Stimulated activated CD8-positive, alpha-beta memory T cell treated with anti-CD3 and anti-CD28 coated beads, Interleukin-7, amount 100 ng/mL, for 24 hours (primary cell): Measurements from ENCODE around the gene KRT20.
"Not testable (repeated sequence)": the region's sequence is repeated elsewhere in the genome, so short reads cannot be mapped to it uniquely, and the experiment has no call there.

Experiments used
- DNase-seq: peaks from one replicate; pipeline ENCODE4 v3.0.0-alpha.2; 2020; ENCODE audit warnings: low read depth

KRT20 gene, protein sequence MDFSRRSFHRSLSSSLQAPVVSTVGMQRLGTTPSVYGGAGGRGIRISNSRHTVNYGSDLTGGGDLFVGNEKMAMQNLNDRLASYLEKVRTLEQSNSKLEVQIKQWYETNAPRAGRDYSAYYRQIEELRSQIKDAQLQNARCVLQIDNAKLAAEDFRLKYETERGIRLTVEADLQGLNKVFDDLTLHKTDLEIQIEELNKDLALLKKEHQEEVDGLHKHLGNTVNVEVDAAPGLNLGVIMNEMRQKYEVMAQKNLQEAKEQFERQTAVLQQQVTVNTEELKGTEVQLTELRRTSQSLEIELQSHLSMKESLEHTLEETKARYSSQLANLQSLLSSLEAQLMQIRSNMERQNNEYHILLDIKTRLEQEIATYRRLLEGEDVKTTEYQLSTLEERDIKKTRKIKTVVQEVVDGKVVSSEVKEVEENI

DNA sequence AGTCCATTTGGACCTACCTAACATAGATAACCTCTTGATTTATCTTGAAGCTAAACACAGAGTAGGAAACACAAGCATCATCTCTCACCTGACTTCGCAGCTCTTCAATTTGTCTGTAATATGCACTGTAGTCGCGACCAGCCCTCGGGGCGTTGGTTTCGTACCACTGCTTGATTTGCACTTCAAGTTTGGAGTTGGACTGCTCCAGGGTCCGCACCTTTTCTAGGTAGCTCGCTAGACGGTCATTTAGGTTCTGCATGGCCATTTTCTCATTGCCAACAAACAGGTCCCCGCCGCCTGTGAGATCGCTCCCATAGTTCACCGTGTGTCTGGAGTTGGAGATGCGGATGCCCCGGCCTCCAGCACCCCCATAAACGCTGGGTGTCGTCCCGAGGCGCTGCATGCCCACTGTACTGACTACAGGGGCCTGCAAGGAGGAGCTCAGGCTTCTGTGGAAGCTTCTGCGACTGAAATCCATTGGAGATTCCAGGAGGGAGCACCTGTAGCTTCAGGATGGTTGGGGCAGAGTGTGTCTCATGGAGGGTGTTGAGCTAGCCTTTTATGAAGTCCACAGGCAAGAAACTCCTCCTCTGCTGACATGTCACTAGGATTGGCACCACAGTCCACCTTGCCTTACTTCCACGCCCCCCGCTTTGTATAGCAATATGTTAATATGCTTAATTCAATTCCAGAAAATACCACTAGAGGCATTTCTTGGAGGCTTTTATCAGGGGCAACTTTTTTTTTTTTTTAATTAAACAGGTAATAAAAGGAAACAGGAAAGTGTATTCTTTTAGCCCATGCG, at the start of gene KRT20:
Gene KRT20 (minus strand): TSS at position 535 of the 805 bp plus-strand sequence. CDS start 57 bp downstream, at position 478.
- DNase-seq: no peak

DNA sequence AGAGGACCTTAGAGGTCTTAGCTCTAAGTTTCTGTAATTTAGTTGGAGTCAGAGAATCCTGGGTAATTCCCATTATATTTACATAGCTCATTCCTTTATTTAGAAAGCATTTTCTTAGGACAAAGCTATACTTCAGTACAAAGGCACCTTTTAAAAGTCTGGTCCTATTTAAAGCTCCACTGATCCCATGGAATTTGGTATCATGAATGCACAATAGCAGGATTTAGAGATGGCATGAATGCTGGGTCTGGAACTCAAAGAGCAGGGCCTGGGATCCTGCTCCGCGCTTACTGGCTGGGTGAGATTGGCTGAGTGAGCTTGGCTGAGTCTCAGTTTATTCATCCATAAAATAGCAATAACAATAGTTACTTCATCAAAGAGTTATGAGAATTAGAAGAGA, 47.6 kb upstream of the KRT20 start:
- DNase-seq: no peak

GRCh38 chr17:40931311-40931710, 46.3 kb upstream of the KRT20 start:
- no peak for DNase-seq

DNA sequence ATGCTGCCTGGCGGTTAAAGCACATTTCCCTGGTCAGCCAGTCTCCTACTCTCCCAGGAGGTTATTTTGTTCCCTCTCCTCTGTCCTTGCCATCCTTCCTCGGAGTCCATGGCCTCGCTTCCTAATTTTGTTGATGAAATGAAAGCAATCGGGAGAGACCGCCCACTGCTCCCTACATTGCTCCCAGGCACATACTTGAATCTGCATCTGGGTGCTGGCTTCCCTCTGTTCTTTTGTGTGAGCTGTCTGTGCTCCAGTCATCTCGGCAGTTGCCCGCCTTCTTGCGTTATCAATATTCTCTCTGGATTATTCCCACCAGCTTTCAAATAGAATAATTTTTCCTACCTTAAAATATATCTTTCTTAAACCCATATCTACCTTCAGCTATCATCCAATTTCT, 41.3 kb upstream of the KRT20 start:
- DNase-seq: no peak

- no peak for DNase-seq
Measured at GRCh38 chr17:40922239-40922638, 37.2 kb upstream of the KRT20 start.

- DNase-seq: no peak
Measured at GRCh38 chr17:40921026-40921425, 36.0 kb upstream of the KRT20 start.

DNA sequence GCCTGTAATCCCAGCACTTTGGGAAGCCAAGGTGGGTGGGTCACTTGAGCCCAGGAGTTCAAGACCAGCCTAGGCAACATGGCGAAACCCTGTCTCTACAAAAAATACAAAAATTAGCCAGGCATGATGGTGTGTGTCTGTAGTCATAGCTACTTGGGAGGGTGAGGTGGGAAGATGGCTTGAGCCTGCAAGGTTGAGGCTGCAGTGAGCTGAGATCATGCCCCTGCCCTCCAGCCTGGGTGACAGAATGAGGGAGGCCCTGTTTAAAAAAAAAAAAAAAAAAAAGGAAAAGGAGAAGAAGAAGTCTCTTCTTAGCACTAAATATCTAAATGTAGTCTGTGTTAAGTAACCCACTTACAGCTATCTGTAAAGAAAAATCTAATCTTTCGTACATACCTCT, 32.1 kb upstream of the KRT20 start:
- DNase-seq: not testable (repeated sequence)

DNA sequence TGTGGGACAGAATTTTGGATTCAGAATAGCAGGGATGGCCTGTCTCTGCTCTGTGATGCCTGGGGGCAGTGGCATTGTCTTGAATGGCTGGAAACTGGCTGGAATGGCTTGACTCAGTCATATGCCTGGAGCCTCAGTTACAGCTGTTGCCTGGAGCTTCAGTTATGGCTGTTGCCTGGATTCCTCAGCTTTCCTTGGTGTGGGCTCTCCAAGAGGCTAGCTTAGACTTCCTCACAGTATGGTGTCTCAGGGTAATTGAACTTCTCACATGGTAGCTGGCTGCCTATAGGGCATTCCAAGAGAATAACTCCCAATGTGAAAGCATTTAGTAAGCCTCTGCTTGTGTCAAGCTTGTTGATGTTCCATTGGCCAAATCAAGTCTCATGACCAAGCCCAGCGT, 31.3 kb upstream of the KRT20 start:
- DNase-seq: no peak

GRCh38 chr17:40915721-40916256, 30.7 kb upstream of the KRT20 start:
- no peak for DNase-seq

GRCh38 chr17:40915199-40915661, 30.2 kb upstream of the KRT20 start:
- no peak for DNase-seq

GRCh38 chr17:40914075-40914855, 29.2 kb upstream of the KRT20 start:
- no peak for DNase-seq

DNA sequence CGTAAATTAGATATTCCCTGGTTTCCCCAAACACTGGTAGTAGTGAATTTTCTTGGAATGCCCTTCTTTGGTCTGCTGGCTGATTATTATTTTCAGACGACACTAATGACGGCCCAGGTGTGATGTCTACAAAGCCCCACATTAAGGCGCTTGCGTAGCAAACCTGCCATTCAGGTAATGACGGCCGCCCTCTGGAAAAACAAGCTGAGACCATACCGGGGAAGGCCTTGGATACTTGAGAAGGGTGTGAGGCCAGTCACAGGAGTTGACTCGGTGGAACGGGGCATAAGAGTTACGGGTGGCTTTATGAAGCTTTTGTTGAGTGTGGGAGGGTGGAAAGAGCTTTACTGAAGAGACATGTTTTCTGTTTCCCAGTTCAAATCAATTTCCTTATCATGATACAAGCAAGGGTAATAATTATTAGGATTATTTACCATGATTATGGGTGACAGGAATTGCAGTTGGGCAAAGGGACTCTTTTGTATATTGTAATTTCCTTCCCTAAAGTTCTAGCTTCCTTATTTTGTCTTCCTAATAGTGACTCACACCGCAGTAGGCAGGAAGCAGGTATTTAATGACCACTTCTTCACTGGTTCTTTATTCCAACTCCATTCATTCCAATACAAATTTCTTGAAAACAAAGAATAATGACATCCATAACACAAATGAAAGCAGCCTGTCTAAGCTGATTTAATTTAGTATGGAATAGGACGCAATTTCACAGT, 27.6 kb upstream of the KRT20 start:
- no peak for DNase-seq

DNA sequence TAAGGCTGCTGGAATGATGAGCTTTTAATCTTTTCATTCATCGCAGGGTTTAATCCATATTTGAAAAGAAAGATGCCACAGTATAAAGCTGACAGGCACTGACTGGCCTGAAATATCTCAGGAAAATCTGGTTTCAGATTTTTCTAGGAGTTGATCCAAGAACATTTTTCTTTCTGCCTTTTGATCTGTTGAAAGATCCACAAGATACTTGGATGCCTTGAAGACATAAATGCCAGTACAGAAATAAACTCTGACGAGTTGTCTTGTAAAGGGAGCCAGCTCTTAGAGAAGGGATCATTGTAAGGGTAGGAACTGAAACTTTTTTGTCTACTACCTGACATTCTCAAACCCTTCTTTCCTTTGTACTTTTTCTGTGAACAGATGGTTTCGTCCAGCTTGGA, 25.4 kb upstream of the KRT20 start:
- DNase-seq: no peak

GRCh38 chr17:40909755-40910154, 24.7 kb upstream of the KRT20 start:
- DNase-seq: no peak

GRCh38 chr17:40909351-40909750, 24.3 kb upstream of the KRT20 start:
- DNase-seq: peak; percentile 22

GRCh38 chr17:40906613-40907012, 21.6 kb upstream of the KRT20 start:
- DNase-seq: no peak

- no peak for DNase-seq
Measured at GRCh38 chr17:40905370-40905769, 20.3 kb upstream of the KRT20 start.

- no peak for DNase-seq
Measured at GRCh38 chr17:40903129-40903847, 18.2 kb upstream of the KRT20 start.

- no peak for DNase-seq
Measured at GRCh38 chr17:40902498-40902897, 17.5 kb upstream of the KRT20 start.

DNA sequence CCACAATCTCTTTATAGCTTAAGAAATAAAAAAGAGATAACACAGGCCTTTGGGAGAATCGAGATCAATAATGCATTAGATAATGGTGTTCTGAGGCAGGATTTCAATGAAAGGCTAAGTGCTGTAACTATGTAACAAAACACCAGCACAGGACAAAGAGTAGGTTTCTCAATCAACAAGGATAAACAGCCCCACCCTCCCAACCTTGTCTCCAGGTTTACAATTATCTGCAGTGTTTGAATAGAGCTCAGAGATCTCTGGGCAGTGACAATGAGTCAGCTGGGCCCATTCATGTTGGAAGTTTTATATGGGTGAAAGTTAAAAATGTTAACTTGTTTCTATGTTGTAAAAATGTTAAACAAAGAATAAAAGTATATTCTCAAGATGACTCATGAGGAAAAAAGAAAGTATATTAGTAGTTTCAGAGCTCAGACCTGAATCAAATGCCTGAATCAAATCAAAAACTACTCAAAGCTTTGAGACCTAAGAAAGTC, 17.0 kb upstream of the KRT20 start:
- no peak for DNase-seq
